Cardiac muscle cell (in vitro differentiated cells and primary cell): Measurements from ENCODE around the gene CTNNBL1. TPM values are rescaled to one million over a fixed set of nuclear protein-coding genes. Genes with fewer than 3 reads are reported as not detected.

Source experiments
- DNase-seq, 2 donors: peaks; one replicate each; pipeline versions ENCODE4 v3.0.0 to v3.0.0-alpha.2; 2010 to 2017; ENCODE audit warnings: low read depth in 1 of 2, low spot score in 1 of 2
- H3K27ac ChIP-seq: fragments of 200-600 bp; sonication (generic); 2 replicates; pipeline ENCODE4 v1.5.1; 2016
- H3K27me3 ChIP-seq: fragments of 200-600 bp; sonication (generic); 2 replicates; pipeline ENCODE4 v1.6.0; 2016; ENCODE audit warnings: control low read depth
- H3K36me3 ChIP-seq: fragments of 200-600 bp; sonication (generic); 2 replicates; pipeline ENCODE4 v1.5.1; 2016; ENCODE audit warnings: control low read depth
- H3K4me1 ChIP-seq: fragments of 200-600 bp; sonication (generic); 2 replicates; pipeline ENCODE4 v1.8.1; 2017; ENCODE audit warnings: low read depth, mild to moderate bottlenecking, mixed run types
- H3K4me3 ChIP-seq: fragments of 200-600 bp; sonication (generic); 2 replicates; pipeline ENCODE4 v1.5.1; 2016; ENCODE audit warnings: mild to moderate bottlenecking
- H3K9me3 ChIP-seq: fragments of 200-600 bp; sonication (generic); 2 replicates; pipeline ENCODE4 v1.5.1; 2017; ENCODE audit warnings: low read depth, mild to moderate bottlenecking, control low read depth
- CTCF ChIP-seq: IDR thresholded peaks from 2 replicates; pipeline ENCODE4 v1.5.1; 2012; ENCODE audit warnings: low read depth, mild to moderate bottlenecking, low read length
- polyA plus RNA-seq: library from polyadenylated mRNA; unstranded; fragments of >200 nt; fragmentation: Nextera tagmentation; extraction: Ambion mirVana; gene quantifications from 2 replicates; pipeline ENCODE4 v1.2.1, GENCODE V29; 2016
- total RNA-seq: library from RNA; depleted of rRNA; stranded (reverse); fragments of >200 nt; gene quantifications from 2 replicates; pipeline ENCODE4 v1.2.3, GENCODE V29; 2016

CTNNBL1 gene, protein sequence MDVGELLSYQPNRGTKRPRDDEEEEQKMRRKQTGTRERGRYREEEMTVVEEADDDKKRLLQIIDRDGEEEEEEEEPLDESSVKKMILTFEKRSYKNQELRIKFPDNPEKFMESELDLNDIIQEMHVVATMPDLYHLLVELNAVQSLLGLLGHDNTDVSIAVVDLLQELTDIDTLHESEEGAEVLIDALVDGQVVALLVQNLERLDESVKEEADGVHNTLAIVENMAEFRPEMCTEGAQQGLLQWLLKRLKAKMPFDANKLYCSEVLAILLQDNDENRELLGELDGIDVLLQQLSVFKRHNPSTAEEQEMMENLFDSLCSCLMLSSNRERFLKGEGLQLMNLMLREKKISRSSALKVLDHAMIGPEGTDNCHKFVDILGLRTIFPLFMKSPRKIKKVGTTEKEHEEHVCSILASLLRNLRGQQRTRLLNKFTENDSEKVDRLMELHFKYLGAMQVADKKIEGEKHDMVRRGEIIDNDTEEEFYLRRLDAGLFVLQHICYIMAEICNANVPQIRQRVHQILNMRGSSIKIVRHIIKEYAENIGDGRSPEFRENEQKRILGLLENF
- total RNA-seq (32.9 and 37.0 TPM in 2 replicates), polyA plus RNA-seq (68.6 and 76.2 TPM in 2 replicates)

DNA sequence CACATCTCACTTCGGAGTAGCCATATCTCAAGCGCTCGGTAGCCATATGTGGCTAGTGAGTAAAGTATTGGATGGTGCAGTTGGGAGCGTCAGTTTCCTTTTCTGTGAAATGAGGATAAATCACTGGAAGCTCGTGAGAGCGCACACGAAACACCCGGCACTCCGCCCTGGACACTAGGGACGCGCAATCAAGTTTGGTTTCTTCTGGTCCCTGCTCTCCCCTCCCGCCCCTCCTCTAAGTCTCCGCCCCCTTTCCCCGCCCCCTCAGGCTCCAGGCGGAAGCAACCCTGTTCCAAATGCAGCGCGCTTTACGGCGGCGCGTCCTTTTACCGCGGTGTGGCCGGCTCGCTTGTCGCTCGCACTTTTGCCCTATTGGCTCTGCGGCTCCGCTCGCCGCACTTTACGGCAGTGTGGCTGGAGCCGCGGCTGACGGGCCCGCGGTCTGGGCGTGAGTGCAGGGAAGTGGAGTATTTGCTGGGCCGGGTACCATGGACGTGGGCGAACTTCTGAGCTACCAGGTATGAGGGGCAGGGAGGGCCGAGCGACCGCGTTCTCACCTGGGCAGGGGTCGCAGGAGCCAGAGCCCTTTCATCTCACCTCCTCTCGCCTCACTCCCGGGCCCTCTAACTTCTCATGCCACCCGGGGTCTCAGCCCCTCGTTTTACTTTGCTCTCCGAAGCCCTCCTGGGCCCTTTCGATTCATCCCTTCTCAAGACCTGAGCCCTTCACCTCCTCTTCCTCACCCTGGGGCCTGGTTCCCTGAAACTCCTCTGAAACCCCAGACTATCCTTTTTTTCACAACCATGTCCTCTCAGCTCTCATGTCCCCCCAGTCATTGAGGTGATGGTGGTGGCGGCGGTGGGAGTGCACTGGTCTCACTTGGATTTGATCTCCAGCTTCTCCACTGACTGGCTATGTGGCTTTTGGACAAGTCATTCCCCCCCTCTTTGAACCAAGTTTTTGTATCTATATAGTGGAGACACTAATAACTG lies at the start of gene CTNNBL1:
TSS of gene CTNNBL1 (plus strand) at position 396 of the 992 bp plus-strand sequence. CDS start at position 489, 93 bp downstream.
- Histone ChIP-seq H3K27ac (no peak within 1 kb of the TSS), H3K27me3 (peaks cover 15% of the 10 kb centered on the region), H3K36me3 (no peaks in the 10 kb centered on the region), H3K9me3 (no peaks in the 10 kb centered on the region), H3K4me3 (peak within 1 kb of the TSS; percentile 81), H3K4me1 (peaks cover 5% of the 10 kb centered on the region)
- DNase-seq = peak; percentile 98 to 99
- no peak for TF ChIP-seq CTCF

- H3K9me3 ChIP-seq = no peaks in the 10 kb centered on the region
Observed at GRCh38 chr20:37644605-37645004, 49.2 kb upstream of the CTNNBL1 start.

DNA sequence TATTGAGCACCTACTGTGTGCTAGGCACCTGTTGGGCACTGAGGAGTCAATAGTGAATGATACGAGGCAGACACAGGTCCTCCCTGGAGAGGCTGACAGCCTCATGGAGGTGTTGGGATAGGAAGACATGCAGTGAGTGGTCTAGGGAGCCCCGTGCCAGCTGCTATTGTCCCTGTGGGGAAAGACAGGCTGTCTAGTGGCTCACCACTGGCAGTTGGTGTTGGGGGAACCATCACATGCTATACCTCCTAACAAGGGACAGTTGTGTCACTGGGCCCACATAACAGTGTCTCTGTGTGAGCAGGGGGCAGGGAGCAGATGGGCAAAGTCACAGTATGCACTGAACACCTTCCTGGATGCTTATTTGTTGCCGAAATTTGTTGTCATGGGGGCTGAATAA lies 45.9 kb upstream of the CTNNBL1 start:
- Histone ChIP-seq H3K9me3 (no peaks in the 10 kb centered on the region), H3K27ac (no peak overlapping the region), H3K4me1 (no peaks in the 10 kb centered on the region), H3K27me3 (no peaks in the 10 kb centered on the region), H3K36me3 (no peaks in the 10 kb centered on the region), H3K4me3 (no peak overlapping the region)
- no peak for DNase-seq
- no peak for TF ChIP-seq CTCF

More at GRCh38 chr20:37644605-37645004, 49.2 kb upstream of the CTNNBL1 start:
- Histone ChIP-seq H3K36me3 (no peaks in the 10 kb centered on the region), H3K4me3 (no peak overlapping the region), H3K27me3 (no peaks in the 10 kb centered on the region), H3K4me1 (no peaks in the 10 kb centered on the region), H3K27ac (no peak overlapping the region)
- DNase-seq = no peak
- no peak for TF ChIP-seq CTCF

DNA sequence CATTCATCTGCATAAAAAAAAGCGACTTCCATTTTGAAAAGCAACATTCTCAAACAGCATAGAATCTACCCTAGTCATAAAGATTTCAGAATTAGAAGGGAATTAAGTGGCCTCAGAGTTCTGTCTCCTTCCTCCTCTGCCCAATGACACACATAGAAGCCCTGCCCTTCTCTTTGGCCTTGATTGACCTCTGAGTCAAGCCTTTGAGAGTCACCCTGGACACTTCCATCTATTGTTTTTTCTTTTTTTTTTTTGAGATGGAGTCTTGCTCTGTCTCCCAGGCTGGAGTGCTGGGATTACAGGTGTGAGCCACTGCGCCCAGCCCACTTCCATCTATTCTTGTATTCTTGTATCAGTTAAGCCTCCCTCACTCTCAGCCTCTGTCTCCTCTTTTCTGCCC lies 44.8 kb upstream of the CTNNBL1 start:
- H3K4me1 ChIP-seq = no peaks in the 10 kb centered on the region
- H3K4me3 ChIP-seq = no peak overlapping the region
- H3K27me3 ChIP-seq = no peaks in the 10 kb centered on the region
- H3K9me3 ChIP-seq = no peaks in the 10 kb centered on the region
- H3K36me3 ChIP-seq = no peaks in the 10 kb centered on the region
- no peak for DNase-seq
- TF ChIP-seq CTCF = no peak
- H3K27ac ChIP-seq = no peak overlapping the region

DNA sequence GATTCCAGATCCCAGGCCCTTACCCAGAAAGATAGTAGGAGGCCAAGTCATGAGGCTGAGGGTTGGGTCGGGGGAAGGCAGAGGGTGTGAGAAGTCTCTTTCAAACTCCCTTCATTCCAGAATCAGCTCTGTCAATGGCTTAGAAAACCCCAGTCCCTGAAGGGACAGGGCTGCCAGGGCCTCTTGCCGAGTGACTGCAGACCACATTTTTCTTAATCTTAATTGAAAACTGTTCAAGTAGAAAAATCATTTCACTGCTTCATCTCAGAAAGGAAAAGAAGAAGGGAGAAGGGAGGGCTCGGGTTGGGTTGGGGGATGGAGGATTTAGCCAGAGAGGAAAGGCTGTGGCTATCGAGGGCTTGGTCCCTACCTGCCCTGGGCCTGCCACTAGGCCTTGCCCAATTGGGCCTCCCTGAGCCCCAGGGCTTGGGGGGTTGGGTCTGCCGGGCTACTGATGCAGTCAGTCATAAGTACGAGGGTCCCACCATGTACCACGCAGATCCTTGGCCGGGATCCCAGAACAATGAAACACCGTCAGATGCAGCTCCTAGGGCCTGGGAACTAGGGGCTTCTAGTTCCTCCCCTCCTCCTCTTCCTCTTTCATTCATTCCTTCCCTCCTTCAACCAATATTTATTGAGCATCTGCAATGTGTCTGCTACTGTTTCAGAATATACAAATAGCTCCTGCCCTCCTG lies 44.0 kb upstream of the CTNNBL1 start:
- Histone ChIP-seq H3K36me3 (no peaks in the 10 kb centered on the region), H3K27ac (no peak overlapping the region), H3K4me3 (no peak overlapping the region), H3K9me3 (no peaks in the 10 kb centered on the region), H3K4me1 (no peaks in the 10 kb centered on the region), H3K27me3 (no peaks in the 10 kb centered on the region)
- TF ChIP-seq CTCF = no peak
- DNase-seq = no peak
